Kidney (tissue), 14 donors: ENCODE data around the gene ADAMTS10. TPM values are rescaled to one million over a fixed set of nuclear protein-coding genes. Genes with fewer than 3 reads are reported as not detected.

Source experiments
- DNase-seq, 5 donors: peaks; one replicate each; pipeline ENCODE4 v3.0.0-alpha.2; 2013 to 2020
- FAIRE-seq: peaks from 2 replicates; lab custom pipeline; 2012; peaks lifted over from hg19 to GRCh38; lab: Jason Lieb, UNC
- H3K27ac ChIP-seq, 2 donors: one replicate each; pipeline ENCODE4 v1.7.0; 2013; ENCODE audit warnings: low read depth in 2 of 2, low read length in 2 of 2, inconsistent platforms in 1 of 2
- H3K27me3 ChIP-seq: one replicate; pipeline ENCODE4 v1.7.1; 2013; ENCODE audit warnings: low read length, inconsistent platforms; ENCODE audit not compliant: control insufficient read depth, insufficient read depth
- H3K36me3 ChIP-seq, 3 donors: one replicate each; pipeline versions ENCODE4 v1.7.0 to v1.7.1; 2013; ENCODE audit warnings: low read length in 3 of 3, control low read depth in 1 of 3, inconsistent platforms in 1 of 3; ENCODE audit not compliant: insufficient read depth in 3 of 3, control insufficient read depth in 2 of 3
- H3K4me1 ChIP-seq, 3 donors: one replicate each; pipeline versions ENCODE4 v1.7.0 to v1.7.1; 2013; ENCODE audit warnings: low read length in 3 of 3, inconsistent platforms in 1 of 3, low read depth in 1 of 3; ENCODE audit not compliant: control insufficient read depth in 2 of 3, insufficient read depth in 2 of 3
- H3K4me3 ChIP-seq, 3 donors: one replicate each; pipeline versions ENCODE4 v1.7.0 to v1.8.1; 2013; ENCODE audit warnings: low read length in 3 of 3, control low read depth in 1 of 3, inconsistent platforms in 1 of 3
- H3K9ac ChIP-seq, 3 donors: one replicate each; pipeline versions ENCODE4 v1.7.0 to v1.7.1; 2013; ENCODE audit warnings: low read length in 3 of 3, control low read depth in 1 of 3, inconsistent platforms in 1 of 3
- H3K9me3 ChIP-seq, 3 donors: one replicate each; pipeline versions ENCODE4 v1.7.0 to v1.7.1; 2013; ENCODE audit warnings: low read length in 3 of 3, control low read depth in 1 of 3, inconsistent platforms in 1 of 3; ENCODE audit not compliant: control insufficient read depth in 2 of 3, insufficient read depth in 1 of 3
- intact Hi-C: fragments of 100-400 bp; cut with DNase I; formaldehyde crosslinking; loops from one replicate; pipeline ENCODE4 v1.11.1; 2022
- polyA plus RNA-seq: library from polyadenylated mRNA; stranded (reverse); fragments of 350-450 nt; fragmentation: Illumina TruSeq; extraction: RNeasy Lipid Tissue Mini Kit (QIAGEN cat#74804); gene quantifications from one replicate; pipeline ENCODE4 v1.2.3, GENCODE V29; 2014; ENCODE audit warnings: low read depth, low replicate concordance; ENCODE audit not compliant: insufficient read depth
- total RNA-seq: library from RNA; stranded (reverse); fragmentation: NEBNext Ultra II Directional; extraction: Animal tissue kit (Norgen Biotek cat#: 25700); gene quantifications from one replicate; pipeline ENCODE4 v1.2.1, GENCODE V29; 2021
- TF ChIP-seq, protein P1 (sequence below): IDR thresholded peaks from 3 replicates; pipeline ENCODE4 v1.5.1; 2012; ENCODE audit warnings: mild to moderate bottlenecking, moderate library complexity, borderline replicate concordance; ENCODE audit not compliant: insufficient read depth; ENCODE audit errors: extremely low read depth
- donor health status: control.
- donor health status: control.
- donor health status: control.
- donor health status: control.
- donor health status: control.
- donor health status: DM: yes; HTN: yes; CAD: no.
- donor health status: Normal renal cell carcinoma (clear cell type).

Gene ADAMTS10
- total and polyA plus RNA-seq, 2 donors from 2014 or later = 8.9 to 48.8 TPM

DNA sequence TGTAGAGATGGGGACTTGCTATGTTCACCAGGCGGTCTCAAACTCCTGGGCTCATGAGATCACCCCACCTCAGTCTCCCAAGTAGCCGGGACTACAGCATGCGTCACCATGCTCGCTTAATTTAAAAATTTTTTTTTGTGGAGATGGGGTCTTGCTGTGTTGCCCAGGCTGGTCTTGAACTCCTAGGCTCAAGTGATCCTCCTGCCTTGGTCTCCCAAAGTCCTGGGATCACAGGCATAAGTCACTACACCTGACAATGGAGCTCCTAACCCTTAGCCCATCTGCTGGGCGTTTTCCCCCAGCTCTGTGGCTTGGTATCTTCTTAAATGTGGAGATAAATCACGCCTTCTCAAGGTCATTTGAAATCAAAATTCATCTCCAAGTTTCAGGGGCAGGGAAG, 6.3 kb upstream of the ADAMTS10 start:
- DNase-seq (no peak), FAIRE-seq (no peak)
- Histone ChIP-seq H3K9me3 (no peaks in the 10 kb centered on the region), H3K4me3 (no peak overlapping the region), H3K27ac (no peak overlapping the region), H3K27me3 (no peaks in the 10 kb centered on the region), H3K36me3 (no peaks in the 10 kb centered on the region), H3K9ac (no peak overlapping the region), H3K4me1 (no peaks in the 10 kb centered on the region)
- TF ChIP-seq, protein P1, sequence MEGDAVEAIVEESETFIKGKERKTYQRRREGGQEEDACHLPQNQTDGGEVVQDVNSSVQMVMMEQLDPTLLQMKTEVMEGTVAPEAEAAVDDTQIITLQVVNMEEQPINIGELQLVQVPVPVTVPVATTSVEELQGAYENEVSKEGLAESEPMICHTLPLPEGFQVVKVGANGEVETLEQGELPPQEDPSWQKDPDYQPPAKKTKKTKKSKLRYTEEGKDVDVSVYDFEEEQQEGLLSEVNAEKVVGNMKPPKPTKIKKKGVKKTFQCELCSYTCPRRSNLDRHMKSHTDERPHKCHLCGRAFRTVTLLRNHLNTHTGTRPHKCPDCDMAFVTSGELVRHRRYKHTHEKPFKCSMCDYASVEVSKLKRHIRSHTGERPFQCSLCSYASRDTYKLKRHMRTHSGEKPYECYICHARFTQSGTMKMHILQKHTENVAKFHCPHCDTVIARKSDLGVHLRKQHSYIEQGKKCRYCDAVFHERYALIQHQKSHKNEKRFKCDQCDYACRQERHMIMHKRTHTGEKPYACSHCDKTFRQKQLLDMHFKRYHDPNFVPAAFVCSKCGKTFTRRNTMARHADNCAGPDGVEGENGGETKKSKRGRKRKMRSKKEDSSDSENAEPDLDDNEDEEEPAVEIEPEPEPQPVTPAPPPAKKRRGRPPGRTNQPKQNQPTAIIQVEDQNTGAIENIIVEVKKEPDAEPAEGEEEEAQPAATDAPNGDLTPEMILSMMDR = no peak
- intact Hi-C loops = no loop called here

DNA sequence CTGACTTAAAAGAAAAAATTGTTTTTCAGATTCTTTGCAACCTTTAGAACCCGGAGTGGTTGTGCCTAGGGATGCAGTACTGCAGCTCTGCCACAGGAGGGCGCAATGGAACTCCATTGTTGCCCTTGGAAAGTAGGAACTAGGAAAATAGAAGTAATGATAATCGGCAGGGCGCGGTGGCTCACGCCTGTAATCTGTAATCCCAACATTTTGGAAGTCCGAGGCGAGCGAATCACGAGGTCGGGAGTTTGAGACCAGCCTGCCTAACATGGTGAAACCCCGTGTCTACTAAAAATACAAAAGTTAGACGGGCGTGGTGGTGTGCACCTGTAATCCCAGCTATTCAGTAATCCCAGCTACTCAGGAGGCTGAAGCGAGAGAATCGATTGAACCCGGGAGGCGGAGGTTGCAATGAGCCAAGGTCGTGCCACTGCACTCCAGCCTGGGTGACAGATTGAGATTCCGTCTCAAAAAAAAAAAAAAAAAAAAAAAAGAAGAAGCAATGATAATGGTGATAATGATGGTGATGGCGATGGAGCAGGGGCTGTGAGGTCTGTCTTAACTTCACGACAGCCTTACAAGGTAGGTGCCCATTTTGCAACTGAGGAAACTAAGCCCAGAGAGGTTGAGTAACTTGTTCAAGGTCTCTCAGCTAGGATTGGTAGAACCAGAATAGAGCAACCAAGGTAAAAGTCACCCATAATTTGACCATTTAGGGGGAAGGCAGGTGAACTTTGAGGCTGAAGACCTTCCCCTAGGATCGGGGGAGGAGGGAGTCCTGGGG, 5.5 kb upstream of the ADAMTS10 start:
- H3K36me3 ChIP-seq = no peaks in the 10 kb centered on the region
- H3K27ac ChIP-seq = no peak overlapping the region
- H3K4me1 ChIP-seq = no peaks in the 10 kb centered on the region
- no peak overlapping the region for H3K9ac ChIP-seq
- H3K27me3 ChIP-seq = no peaks in the 10 kb centered on the region
- TF ChIP-seq, protein P1 = peak; percentile 56
- no peaks in the 10 kb centered on the region for H3K9me3 ChIP-seq
- intact Hi-C loops = no loop called here
- DNase-seq = peak in 4 of 5 donors; percentile 56 to 69 (median 68)
- no peak for FAIRE-seq
- H3K4me3 ChIP-seq = no peak overlapping the region

DNA sequence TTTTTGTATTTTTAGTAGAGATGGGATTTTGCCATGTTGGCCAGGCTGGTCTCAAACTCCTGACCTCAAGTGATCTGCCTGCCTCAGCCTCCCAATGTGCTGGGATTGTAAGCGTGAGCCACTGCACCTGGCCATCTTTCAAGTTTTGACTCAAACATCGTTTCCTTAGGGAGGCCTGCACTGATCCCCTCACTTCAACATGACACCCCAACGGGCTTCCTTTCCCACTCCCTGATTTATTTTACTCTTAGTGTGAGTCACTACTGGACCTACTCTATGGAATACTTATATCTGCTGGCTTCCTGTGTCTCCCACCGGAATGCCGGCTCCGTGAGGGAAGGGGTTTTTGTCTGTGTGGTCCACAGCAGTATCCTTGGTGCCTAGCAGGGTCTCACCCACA, 4.5 kb upstream of the ADAMTS10 start:
- no peaks in the 10 kb centered on the region for H3K9me3 ChIP-seq
- no peaks in the 10 kb centered on the region for H3K36me3 ChIP-seq
- no peak overlapping the region for H3K4me3 ChIP-seq
- no peak overlapping the region for H3K9ac ChIP-seq
- no peak for FAIRE-seq
- no peak for DNase-seq
- no peaks in the 10 kb centered on the region for H3K27me3 ChIP-seq
- peaks cover 0 to 3% (median 0%) of the 10 kb centered on the region in 3 donors for H3K4me1 ChIP-seq
- TF ChIP-seq, protein P1 = no peak
- no peak overlapping the region for H3K27ac ChIP-seq
- intact Hi-C loops = no loop called here
